K562 (cell line): ENCODE measurements around the gene TRIM45.

Experiments
- RFX5 ChIP-seq: IDR thresholded peaks from 2 replicates; pipeline ENCODE4 v1.6.1; 2011; ENCODE audit warnings: low read depth, mild to moderate bottlenecking, improper control_type of control experiment, low read length
- ZBTB8A ChIP-seq: fragments of 450-650 bp; IDR thresholded peaks from 2 replicates; pipeline ENCODE4 v1.6.1; 2018; ENCODE audit warnings: mild to moderate bottlenecking, moderate library complexity; ENCODE audit not compliant: partially characterized antibody
- ZNF695 ChIP-seq: fragments of 450-650 bp; formaldehyde crosslinking; IDR thresholded peaks from 2 replicates; pipeline ENCODE4 v1.4.0; 2020; ENCODE audit warnings: mild to moderate bottlenecking, moderate library complexity
- TF ChIP-seq, protein P1 (sequence below), 3 experiments: IDR thresholded peaks in 2 of 3; conservative IDR thresholded peaks in 1 of 3; 2 replicates each; pipeline ENCODE4 v1.5.1; 2011 to 2012; ENCODE audit warnings: low read length in 3 of 3, mild to moderate bottlenecking in 3 of 3, control low read depth in 2 of 3, improper control_type of control experiment in 1 of 3, inconsistent platforms in 1 of 3, low read depth in 1 of 3, mixed read lengths in 1 of 3, moderate library complexity in 1 of 3; ENCODE audit not compliant: insufficient read depth in 2 of 3

- TF ChIP-seq ZNF695 (CRISPR knock-in tag) (no peak), RFX5 (no peak), ZBTB8A (no peak)
- TF ChIP-seq, protein P1, sequence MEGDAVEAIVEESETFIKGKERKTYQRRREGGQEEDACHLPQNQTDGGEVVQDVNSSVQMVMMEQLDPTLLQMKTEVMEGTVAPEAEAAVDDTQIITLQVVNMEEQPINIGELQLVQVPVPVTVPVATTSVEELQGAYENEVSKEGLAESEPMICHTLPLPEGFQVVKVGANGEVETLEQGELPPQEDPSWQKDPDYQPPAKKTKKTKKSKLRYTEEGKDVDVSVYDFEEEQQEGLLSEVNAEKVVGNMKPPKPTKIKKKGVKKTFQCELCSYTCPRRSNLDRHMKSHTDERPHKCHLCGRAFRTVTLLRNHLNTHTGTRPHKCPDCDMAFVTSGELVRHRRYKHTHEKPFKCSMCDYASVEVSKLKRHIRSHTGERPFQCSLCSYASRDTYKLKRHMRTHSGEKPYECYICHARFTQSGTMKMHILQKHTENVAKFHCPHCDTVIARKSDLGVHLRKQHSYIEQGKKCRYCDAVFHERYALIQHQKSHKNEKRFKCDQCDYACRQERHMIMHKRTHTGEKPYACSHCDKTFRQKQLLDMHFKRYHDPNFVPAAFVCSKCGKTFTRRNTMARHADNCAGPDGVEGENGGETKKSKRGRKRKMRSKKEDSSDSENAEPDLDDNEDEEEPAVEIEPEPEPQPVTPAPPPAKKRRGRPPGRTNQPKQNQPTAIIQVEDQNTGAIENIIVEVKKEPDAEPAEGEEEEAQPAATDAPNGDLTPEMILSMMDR (IDR thresholded peaks at IDR 0.05 in 2 of 3, conservative IDR thresholded peaks at IDR 0.05 in 1 of 3; ENCODE audit: insufficient read depth in 2 of 3, low read depth in 1 of 3, low read length in 3 of 3) = no peak
Observed at GRCh38 chr1:117120774-117121588, 568 bp downstream of the TRIM45 start.
